DMS153 treated with DMSO at 0.1 percent for 48 hours (cell line): ENCODE measurements around the gene DENR.

Experiments
- DNase-seq: peaks from one replicate; lab custom pipeline; 2025; ENCODE audit not compliant: unreplicated experiment; lab: John Stamatoyannopoulos, UW

DENR gene

DNA sequence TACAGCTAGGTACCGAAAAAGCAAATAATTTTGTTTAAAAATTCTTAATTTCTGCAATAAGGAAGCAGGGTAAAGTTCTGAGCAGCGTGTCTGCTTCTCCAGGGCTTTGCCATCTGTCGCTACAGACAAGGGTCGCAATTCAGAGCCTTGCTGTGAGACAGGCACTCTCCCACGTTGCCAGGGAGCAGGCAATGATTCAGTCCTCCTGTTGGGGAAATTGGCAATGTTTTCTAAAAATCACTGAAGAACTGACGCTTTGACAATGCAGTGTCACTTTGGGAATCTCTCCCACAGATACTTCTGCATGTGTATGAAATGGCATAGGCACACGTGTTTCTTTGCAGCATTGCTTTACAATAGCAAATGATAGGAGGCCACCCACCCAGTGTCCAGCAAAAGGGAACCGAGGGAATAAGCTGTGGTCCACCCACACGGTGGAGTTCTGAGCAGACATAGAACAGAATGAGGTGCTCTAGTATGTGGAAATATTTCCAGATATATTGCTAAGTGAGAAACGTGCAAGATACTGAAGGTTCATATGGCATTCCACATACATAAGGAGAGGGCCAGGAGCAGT lies 66.7 kb downstream of the DENR start:
- DNase-seq = no peak

DNA sequence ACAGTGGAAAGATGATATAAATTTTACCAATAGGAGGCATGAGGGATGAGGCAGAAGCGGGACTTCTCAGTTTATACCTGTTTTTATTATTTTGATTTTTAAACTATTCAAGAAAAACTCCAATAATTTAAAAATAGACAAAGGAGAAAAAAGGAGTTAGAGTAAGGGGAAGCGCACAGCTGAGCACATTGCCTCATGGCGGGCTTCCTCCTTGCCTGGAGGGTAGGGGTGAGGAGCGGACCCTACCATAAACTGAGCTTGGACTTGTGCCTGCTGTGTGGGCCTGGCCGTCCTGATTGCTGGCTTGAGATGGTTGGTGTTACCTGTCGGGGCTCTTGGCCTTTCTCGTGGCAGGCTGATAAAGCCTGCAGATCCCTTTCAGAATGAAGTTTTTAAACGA lies 67.5 kb downstream of the DENR start:
- no peak for DNase-seq
